GM21447 (cell line): ENCODE results near the gene WAC.
"Not testable (repeated sequence)": the region's sequence is repeated elsewhere in the genome, so short reads cannot be mapped to it uniquely, and the experiment has no call there.

Experiments
- ATAC-seq: cut with Tn5 transposase; IDR thresholded peaks from one replicate; pipeline ENCODE4 v1.9.1; 2021; ENCODE audit not compliant: unreplicated experiment

Gene WAC, protein sequence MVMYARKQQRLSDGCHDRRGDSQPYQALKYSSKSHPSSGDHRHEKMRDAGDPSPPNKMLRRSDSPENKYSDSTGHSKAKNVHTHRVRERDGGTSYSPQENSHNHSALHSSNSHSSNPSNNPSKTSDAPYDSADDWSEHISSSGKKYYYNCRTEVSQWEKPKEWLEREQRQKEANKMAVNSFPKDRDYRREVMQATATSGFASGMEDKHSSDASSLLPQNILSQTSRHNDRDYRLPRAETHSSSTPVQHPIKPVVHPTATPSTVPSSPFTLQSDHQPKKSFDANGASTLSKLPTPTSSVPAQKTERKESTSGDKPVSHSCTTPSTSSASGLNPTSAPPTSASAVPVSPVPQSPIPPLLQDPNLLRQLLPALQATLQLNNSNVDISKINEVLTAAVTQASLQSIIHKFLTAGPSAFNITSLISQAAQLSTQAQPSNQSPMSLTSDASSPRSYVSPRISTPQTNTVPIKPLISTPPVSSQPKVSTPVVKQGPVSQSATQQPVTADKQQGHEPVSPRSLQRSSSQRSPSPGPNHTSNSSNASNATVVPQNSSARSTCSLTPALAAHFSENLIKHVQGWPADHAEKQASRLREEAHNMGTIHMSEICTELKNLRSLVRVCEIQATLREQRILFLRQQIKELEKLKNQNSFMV

DNA sequence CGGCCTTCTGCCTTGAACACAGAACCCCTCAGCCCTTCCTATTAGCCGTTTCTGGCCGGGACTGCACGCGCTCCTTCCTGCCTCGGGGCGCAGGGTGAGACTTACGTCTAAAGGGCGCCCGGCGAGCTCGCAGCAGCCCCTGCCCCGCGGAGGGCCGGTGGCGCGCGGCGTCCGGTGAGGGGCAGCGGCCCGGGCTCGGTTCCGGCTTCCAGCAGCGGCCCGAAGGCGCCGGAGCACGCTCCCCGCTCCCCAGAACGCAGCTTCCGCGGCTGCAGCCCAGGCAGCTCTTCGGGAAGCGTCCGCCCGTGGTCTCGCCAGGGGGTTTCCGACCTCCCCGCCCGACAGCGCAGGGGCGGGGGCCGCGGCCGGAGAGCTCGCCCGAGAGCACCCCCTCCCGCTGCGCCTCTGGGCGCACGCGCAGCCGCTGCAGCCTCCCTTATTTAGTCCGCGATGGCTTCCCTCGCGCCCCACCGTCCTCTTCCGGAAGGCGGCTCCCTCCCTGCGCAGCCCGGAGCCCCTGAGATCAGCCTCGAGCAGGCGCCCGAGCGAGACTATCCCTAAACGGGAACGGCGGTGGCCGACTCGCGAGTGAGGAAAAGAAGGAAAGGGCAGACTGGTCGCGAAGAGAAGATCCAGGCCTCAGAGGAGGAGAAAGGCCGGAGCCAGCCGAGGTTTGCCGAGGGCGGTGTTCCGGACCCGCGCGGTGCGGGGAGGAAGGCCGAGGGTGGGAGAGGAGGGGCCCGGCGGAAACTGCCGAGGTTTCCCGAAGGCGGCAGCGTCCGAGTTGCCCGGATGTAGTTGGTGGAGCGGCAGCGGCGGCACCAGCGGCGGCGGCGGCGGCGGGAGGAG is at the start of gene WAC:
Gene WAC (plus strand): TSS at position 782 of the 849 bp plus-strand sequence. CDS start 462 bp downstream, outside the sequence.
- peak; percentile 77 for ATAC-seq

- no peak for ATAC-seq
Measured at GRCh38 chr10:28489206-28489605, 43.7 kb upstream of the WAC start.

DNA sequence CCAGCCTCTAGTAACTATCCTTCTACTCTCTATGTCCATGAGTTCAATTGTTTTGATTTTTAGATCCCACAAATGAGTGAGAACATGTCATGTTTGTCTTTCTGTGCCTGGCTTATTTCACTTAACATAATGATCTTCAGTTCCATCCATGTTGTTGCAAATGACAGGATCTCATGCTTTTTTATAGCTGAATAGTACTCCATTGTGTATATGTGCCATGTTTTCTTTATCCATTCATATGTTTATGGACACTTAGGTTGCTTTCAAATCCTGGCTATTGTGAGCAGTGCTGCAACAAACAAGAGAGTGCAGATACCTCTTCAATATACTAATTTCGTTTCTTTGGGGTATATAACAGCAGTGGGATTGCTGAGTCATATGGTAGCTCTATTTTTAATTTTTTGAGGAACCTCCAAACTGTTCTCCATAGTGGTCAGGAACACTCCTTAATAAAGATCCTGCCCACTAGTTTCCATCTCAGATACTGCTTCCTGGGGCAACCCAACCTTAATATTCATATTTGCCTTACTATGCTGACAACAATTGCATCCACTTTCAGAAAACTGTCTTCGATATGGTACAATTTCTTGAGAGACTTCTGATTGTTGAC is 42.6 kb upstream of the WAC start:
- not testable (repeated sequence) for ATAC-seq

DNA sequence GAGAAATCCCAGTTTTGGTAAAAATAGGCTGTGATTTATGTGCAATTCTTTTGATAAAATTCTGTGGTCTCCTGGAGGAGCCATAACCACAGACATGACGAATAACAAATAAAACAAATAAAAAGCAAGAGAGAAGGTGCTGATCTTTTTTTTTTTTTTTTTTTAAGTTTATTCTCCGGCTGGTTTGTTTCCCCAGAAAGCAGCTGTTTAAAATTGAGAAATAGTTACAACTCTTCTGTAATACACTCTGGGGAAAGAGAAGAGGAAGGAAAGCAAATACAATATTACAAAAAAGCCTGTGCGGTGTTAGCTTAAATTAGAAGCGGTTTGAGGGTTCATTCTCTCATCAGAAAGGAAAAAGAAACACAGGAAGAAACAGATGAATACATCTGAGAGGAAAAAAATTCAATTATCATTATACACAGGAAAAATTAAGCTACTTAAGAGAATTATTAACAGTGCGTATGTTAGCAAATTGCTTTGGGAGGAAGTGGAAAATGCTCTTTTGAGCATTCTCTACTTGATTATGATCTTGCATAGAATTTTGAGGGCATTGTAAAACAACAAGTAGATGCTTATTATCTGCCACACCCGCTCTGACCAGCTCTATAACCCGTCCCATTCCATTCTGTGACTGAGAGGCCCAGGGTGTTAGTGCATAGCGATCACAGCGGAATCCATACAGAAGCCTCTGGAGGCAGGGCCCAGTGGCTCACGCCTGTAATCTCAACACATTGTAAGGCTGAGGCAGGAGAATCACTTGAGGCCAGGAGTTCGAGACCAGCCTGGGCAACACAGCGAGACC is 40.6 kb upstream of the WAC start:
- ATAC-seq, result no peak

DNA sequence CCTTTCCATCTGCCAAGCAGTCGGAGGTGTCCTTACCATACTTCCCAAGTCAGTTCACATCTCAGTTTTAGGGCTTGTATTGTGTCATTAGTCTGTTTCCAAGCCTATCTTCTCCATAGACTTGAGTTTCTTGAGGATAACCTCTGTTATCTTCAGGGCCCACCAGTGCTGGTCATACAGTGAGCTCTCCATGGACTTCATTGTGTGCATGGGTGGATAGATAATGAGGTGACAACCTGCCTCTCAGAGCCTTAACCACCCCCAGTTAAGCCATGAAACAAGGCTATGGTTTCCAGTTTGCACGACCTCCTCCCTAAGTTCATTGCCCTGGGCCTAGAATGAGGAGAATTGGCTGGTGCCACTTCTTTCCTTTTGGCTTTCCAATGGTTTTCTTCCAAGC is 38.5 kb upstream of the WAC start:
- no peak for ATAC-seq

DNA sequence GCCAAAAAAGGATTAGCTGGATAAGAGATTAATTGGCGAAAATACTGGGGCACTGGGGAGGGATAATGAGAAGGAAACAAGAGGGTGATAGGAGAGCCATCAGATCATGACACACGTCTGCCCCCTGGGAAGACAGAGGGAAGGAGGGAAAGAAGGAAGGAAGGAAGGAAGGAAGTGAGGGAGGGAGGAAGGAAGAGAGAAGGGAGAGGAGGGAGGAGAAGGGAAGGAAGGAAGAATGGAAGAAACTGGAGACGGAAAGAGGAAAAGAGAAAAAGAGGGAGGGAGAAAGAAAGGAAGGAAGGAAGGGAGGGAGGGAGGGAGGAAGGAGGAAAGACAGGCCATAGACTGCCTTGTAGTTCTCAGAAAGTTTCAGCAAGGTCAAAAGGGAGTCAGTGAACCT is 37.8 kb upstream of the WAC start:
- no peak for ATAC-seq

DNA sequence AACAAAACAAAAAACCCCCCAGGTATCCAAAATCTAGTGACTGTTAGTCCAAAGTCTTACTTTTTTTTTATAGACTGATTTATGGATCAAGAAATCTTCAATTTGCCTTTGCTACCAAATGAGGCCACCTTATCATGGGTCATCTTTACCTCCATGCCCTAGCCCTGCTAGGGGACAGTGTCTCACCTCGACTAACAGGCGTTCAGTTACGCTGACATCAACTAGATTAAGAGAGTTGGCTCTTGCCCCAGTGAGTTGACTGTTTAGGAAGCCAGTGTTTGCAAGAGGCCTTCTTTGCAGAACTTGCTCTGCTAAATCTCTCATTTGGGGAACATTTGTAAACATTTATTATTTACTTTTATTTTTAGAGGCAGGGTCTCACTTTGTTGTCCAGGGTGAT is 36.9 kb upstream of the WAC start:
- no peak for ATAC-seq

DNA sequence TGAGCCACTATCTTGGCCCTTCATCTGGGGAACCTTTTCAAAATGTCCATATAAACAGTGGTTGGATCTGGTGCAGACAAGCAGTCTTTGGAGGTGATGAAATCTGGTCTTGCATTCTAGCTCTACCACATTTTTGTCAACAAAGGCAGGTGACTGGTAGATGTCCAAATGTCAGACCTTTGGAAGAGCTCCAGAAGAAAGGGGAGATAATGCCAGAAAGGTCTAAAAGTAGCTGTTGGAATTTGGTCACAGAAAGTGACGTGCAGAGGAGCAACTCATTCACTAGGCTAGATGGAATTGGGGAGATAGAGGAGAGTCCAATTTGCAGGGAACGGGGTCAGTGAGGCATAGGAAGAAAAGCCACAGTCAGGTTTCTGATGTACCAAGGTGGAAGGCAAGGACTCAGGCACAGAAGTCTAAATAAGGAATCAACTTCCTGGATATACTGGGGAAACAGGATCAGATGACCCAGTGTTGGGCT is 36.4 kb upstream of the WAC start:
- ATAC-seq, result no peak

DNA sequence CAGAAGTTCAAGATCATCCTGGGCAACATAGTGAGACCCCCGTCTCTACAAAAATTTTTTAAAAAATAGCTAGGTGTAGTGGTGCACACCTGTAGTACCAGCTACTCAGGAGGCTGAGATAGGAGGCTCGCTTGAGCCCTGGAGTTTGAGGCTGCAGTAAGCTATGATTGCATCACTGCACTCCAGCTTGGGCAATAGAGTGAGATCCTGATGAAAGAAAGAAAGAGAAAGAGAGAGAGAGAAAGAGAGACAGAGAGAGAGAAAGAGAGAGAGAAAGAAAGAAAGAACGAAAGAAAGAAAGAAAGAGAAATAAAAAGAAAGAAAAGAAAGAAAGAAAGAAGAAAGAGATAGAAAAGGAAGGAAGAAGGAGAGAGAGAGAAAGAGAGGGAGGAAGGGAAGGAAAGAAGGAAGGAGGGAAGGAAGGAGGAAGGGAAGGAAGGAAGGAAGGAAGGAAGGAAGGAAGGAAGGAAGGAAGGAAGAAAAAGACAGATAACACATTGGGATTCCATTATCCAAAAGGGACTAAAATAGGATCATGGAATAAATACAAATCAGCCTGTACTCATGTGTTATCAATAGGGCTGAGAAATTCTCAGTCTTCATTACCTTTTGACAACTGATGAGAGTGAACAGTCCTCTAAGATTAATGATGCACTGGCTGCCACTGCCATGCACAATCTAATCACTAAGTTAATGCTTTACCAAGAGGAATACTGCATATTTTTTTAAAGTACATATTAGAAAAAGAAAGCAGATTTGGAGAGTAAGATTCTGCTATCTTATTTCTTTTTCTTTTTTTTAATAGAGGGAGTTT is 35.4 kb upstream of the WAC start:
- no peak for ATAC-seq

- ATAC-seq, result not testable (repeated sequence)
Measured at GRCh38 chr10:28500203-28500602, 32.7 kb upstream of the WAC start.

- ATAC-seq, result no peak
Measured at GRCh38 chr10:28503114-28503513, 29.8 kb upstream of the WAC start.

- no peak for ATAC-seq
Measured at GRCh38 chr10:28505359-28505959, 27.5 kb upstream of the WAC start.

DNA sequence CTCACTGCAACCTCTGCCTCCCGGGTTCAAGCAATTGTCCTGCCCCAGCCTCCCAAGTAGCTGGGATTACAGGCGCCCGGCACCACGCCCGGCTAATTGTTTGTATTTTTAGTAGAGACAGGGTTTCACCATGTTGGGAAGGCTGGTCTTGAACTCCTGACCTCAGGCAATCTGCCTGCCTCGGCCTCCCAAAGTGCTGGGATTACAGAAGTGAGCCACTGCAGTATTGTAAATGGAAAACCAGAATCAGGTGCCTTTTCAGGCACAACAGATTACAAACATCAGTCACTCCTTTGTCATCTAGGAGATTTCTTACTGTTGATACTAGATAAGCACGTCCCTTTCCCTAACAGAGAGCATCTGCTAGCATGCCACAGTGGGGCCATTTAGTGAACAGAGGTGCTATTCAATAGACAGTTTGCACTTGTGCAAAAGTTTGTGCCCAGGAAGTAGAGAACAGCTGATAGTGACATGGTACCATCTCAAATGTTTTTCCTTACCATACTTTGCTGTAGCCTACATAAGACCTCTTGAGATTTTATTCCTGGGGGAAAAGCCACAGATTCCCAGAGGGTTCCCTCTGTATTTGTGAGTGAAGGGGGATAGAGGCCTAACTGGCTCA is 24.5 kb upstream of the WAC start:
- no peak for ATAC-seq

GRCh38 chr10:28509286-28509685 is 23.6 kb upstream of the WAC start:
- ATAC-seq, result no peak

DNA sequence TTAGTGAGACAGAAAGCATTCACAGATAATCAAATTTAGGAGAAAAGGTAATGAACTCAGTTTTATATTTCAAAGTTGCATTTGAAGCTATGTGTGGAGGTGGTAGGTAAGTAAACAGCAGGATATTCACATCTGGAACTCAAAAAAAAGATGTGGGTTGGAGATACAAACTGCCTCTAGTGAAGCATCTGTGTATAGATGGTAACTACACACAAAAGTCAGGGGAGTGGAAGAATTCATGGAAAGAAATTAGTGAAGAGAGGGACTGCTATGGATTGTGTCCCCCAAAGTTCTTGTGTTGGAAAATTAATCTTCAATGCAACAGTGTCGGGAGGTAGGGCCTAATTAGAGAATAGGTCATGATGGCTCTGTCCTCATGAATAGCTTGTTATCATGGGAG is 18.3 kb upstream of the WAC start:
- no peak for ATAC-seq

- ATAC-seq, result no peak
Measured at GRCh38 chr10:28520346-28520745, 12.6 kb upstream of the WAC start.

DNA sequence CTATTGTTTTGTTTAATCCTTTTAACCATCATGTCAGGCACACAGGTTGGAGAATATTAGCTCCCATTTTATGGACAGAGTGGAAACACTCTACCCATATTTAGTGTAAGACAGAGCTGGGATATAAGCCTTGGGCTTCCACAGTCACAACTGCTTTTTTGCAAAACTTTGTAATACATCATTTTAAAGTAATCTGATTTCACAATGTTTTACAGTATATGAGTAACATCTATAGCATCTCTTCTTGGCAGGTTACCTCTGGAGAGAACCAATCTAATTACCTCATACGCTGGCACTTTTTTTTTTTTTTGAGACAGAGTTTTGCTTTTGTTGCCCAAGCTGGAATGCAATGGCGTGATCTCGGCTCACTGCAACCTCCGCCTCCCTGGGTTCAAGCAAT is 12.1 kb upstream of the WAC start:
- ATAC-seq, result not testable (repeated sequence)

GRCh38 chr10:28521961-28522360 is 11.0 kb upstream of the WAC start:
- ATAC-seq, result not testable (repeated sequence)
